Small intestine (tissue), 7 donors: ENCODE results near the gene EDEM1. TPM values are rescaled to one million over a fixed set of nuclear protein-coding genes. Genes with fewer than 3 reads are reported as not detected.

Experiments
- DNase-seq, 2 donors: peaks; one replicate each; pipeline versions ENCODE4 v3.0.0 to v3.0.0-alpha.2; 2013
- FAIRE-seq: peaks from 2 replicates; lab custom pipeline; 2012; peaks lifted over from hg19 to GRCh38; lab: Jason Lieb, UNC
- H3K27ac ChIP-seq, 3 donors: one replicate each; pipeline ENCODE4 v1.5.1; 2013; ENCODE audit warnings: low read length in 2 of 3, mild to moderate bottlenecking in 2 of 3, control low read depth in 1 of 3, inconsistent platforms in 1 of 3, low read depth in 1 of 3, moderate library complexity in 1 of 3
- H3K27me3 ChIP-seq, 3 donors: one replicate each; pipeline ENCODE4 v1.6.1; 2013; ENCODE audit warnings: low read length in 3 of 3, inconsistent platforms in 1 of 3; ENCODE audit not compliant: control insufficient read depth in 3 of 3, insufficient read depth in 3 of 3
- H3K36me3 ChIP-seq, 3 donors: one replicate each; pipeline ENCODE4 v1.6.1; 2013; ENCODE audit warnings: low read length in 3 of 3, inconsistent platforms in 1 of 3, low read depth in 1 of 3, mild to moderate bottlenecking in 1 of 3, moderate library complexity in 1 of 3; ENCODE audit not compliant: control insufficient read depth in 3 of 3, insufficient read depth in 2 of 3
- H3K4me1 ChIP-seq, 3 donors: one replicate each; pipeline ENCODE4 v1.6.1; 2013; ENCODE audit warnings: low read length in 2 of 3, inconsistent platforms in 1 of 3, low read depth in 1 of 3, mild to moderate bottlenecking in 1 of 3, moderate library complexity in 1 of 3; ENCODE audit not compliant: control insufficient read depth in 3 of 3, insufficient read depth in 2 of 3
- H3K4me3 ChIP-seq, 3 donors: one replicate each; pipeline ENCODE4 v1.5.1; 2013; ENCODE audit warnings: low read length in 3 of 3, control low read depth in 1 of 3, inconsistent platforms in 1 of 3, low read depth in 1 of 3, mild to moderate bottlenecking in 1 of 3, moderate library complexity in 1 of 3
- H3K9me3 ChIP-seq, 2 donors: one replicate each; pipeline ENCODE4 v1.6.1; 2013; ENCODE audit warnings: low read depth in 1 of 2, low read length in 1 of 2; ENCODE audit not compliant: control insufficient read depth in 2 of 2, insufficient read depth in 1 of 2
- WGBS, 3 donors: extraction: QIAGEN DNeasy Blood & Tissue Kit; methylation state at CpG; one replicate each; pipeline ENCODE4 v1.1.7; 2013; 5-methylcytosine and 5-hydroxymethylcytosine counted together
- polyA plus RNA-seq, 4 donors: library from polyadenylated mRNA; stranded (reverse) in 3 of 4; unstranded in 1 of 4; fragments of 200-250 nt in 3 of 4; fragments of 120-200 nt in 1 of 4; gene quantifications; one replicate each; pipeline versions ENCODE4 v1.2.1 to v1.2.3, GENCODE V29; 2013
- donor health status: healthy with polysubstance abuse.
- donor health status: control.
- donor health status: control.
- donor health status: Bipolar disorder and iron deficiency.
- donor health status: healthy.

Gene EDEM1
- polyA plus RNA-seq, 4 donors, result 4.0 to 27.1 (median 9.1) TPM

GRCh38 chr3:5262507-5262906 is 75.0 kb downstream of the EDEM1 start:
- Histone ChIP-seq H3K4me1 (no peaks in the 10 kb centered on the region), H3K36me3 (no peaks in the 10 kb centered on the region), H3K27me3 (no peaks in the 10 kb centered on the region), H3K4me3 (no peak overlapping the region), H3K27ac (no peak overlapping the region), H3K9me3 (no peaks in the 10 kb centered on the region)
- WGBS, 3 donors, result 77 to 89% (median 84%) methylated on average over 4 of the region's 4 CpGs
- FAIRE-seq (no peak), DNase-seq (no peak)

- FAIRE-seq, result no peak
- WGBS, 3 donors, result 93 to 98% (median 96%) methylated on average over 4 of the region's 4 CpGs
Observed at GRCh38 chr3:5264093-5264600, 76.6 kb downstream of the EDEM1 start.

DNA sequence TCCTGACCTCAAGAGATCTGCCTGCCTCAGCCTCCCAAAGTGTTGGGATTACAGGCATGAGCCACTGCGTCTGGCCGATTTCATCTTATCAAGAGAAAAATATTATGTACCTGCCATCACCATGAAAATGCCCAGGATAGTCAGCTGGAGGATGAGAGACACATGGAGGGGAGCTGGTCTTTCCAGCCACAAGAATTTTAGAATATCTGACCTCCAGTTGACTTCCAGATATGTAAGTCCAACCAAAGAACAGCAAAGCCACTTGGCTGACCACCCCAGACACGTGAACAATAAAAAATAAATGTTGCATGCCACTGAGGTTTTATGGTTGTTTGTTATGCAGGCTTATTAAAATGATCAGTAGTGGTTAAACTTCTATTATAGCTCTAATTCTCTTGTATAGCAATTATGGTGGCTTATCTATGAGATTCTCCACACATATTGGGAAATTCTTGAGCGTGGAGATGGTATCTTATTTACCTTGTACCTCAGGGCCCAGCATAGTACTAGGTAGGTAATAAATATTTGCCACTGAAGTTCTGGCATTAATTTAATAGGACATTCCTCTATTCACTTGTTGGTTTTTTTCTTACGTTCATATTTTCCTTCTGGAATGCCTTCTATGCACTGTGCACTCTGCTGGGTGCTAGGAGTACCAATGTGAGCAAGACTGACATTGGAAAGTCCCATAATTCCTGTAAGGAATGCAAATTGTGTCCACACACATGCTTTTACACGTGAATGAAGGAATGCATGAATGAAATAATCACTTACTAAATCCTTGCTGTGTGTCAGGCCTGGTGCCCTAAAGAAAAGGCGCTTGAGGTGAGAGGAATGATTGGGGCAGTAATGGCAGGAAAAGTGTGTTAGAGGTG is 77.6 kb downstream of the EDEM1 start:
- no peak for DNase-seq
- no peak overlapping the region for H3K27ac ChIP-seq
- no peaks in the 10 kb centered on the region for H3K36me3 ChIP-seq
- WGBS, 3 donors, result 74 to 80% (median 77%) methylated on average over 7 of the region's 7 CpGs
- no peak overlapping the region for H3K4me3 ChIP-seq
- no peaks in the 10 kb centered on the region for H3K4me1 ChIP-seq
- no peaks in the 10 kb centered on the region for H3K9me3 ChIP-seq
- H3K27me3 ChIP-seq, result no peaks in the 10 kb centered on the region
- no peak for FAIRE-seq

More at GRCh38 chr3:5264093-5264600, 76.6 kb downstream of the EDEM1 start:
- no peaks in the 10 kb centered on the region for H3K9me3 ChIP-seq
- H3K27me3 ChIP-seq, result no peaks in the 10 kb centered on the region
- no peak overlapping the region for H3K4me3 ChIP-seq
- H3K4me1 ChIP-seq, result no peaks in the 10 kb centered on the region
- no peaks in the 10 kb centered on the region for H3K36me3 ChIP-seq
- no peak for DNase-seq
- no peak overlapping the region for H3K27ac ChIP-seq

- H3K36me3 ChIP-seq, result no peaks in the 10 kb centered on the region
- H3K9me3 ChIP-seq, result no peaks in the 10 kb centered on the region
- WGBS, 3 donors, result 65 to 85% (median 78%) methylated on average over 2 of the region's 2 CpGs
- DNase-seq, result no peak
- no peak for FAIRE-seq
- H3K27me3 ChIP-seq, result no peaks in the 10 kb centered on the region
- no peak overlapping the region for H3K27ac ChIP-seq
- H3K4me3 ChIP-seq, result no peak overlapping the region
- H3K4me1 ChIP-seq, result no peaks in the 10 kb centered on the region
Observed at GRCh38 chr3:5267252-5267651, 79.7 kb downstream of the EDEM1 start.

DNA sequence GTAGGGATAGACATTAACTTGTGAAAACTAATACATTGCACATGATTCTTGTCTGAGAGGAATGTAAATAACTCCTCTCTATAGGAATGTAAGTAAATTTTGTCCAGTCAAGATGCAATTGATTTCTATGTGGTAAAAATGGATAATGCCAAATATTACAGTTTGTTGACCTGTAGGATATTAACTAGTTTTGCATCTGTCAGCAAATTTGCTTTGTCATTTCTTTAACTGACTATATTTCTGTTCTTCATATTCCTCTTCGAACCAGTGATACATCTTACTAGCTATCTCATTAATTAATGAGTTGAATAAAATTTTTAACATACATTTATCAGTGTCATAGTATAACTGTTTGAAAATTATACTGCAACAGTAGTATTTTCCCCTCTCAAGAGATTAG is 80.4 kb downstream of the EDEM1 start:
- WGBS, 3 donors, result 78 to 85% (median 81%) methylated on average over 1 of the region's 1 CpG
- FAIRE-seq, result no peak

More for the DNA sequence above, 80.4 kb downstream of the EDEM1 start:
- Histone ChIP-seq H3K4me3 (no peak overlapping the region), H3K36me3 (no peaks in the 10 kb centered on the region), H3K27me3 (no peaks in the 10 kb centered on the region), H3K27ac (no peak overlapping the region), H3K4me1 (no peaks in the 10 kb centered on the region), H3K9me3 (no peaks in the 10 kb centered on the region)
- no peak for DNase-seq

Other genes starting within 250 kb of the EDEM1 start
- gene BHLHE40, start 208.3 kb upstream of the EDEM1 start, polyA plus RNA-seq, result 10 to 100 TPM in 3 of 4 donors, 1 to 10 TPM in 1; 6.3 to 93.3 (median 19.7) TPM
- 10 to 100 TPM; 25.0 to 70.4 (median 31.6) TPM for gene ARL8B, start 65.4 kb upstream of the EDEM1 start, polyA plus RNA-seq